HG02642 (cell line): ENCODE data around the gene UBASH3A.

Experiments
- ATAC-seq: cut with Tn5 transposase; IDR thresholded peaks from one replicate; pipeline ENCODE4 v1.9.1; 2021; ENCODE audit warnings: mild to moderate bottlenecking; ENCODE audit not compliant: unreplicated experiment, poor library complexity

UBASH3A gene

GRCh38 chr21:42476388-42477331 lies 73.0 kb downstream of the UBASH3A start:
- no peak for ATAC-seq

- ATAC-seq: no peak
Measured at GRCh38 chr21:42478504-42478903, 74.8 kb downstream of the UBASH3A start.

DNA sequence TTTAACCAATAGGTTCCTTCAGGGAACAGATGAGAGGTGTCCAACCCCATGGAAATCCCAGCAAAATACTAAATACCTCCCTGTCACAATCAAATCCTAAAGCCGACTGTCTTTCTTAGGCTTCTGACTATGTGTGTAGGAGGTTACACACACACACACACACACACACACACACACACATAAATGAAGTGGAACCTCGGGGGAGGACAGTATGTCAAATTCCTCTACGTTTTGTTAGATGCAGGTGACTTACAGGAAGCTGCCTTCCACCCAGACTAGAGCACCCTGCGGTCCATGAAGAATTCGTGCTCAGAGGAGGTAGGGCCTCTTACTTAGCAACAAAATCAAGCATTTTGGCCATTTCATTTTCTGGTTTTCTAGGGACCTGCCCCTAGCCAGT lies 75.9 kb downstream of the UBASH3A start:
- ATAC-seq: no peak

DNA sequence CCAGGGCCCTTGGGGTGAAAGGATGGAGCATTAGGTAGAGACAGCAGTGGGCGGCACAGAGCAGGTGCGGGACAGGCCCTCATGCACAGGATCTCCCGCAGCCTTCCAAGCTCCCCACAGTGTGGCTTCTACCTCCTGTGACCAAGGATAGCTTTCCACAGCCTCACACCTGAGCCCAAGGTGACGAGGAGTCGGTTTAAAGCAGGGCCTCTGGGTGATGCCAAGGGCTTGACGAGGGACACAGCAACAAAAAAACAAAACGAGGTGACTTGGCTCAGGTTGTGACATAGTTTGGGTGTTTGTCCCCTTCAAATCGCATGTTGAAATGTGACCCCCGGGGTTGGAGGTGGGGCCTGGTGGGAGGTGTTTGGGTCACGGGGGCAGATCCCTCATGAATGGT lies 77.0 kb downstream of the UBASH3A start:
- ATAC-seq: no peak

DNA sequence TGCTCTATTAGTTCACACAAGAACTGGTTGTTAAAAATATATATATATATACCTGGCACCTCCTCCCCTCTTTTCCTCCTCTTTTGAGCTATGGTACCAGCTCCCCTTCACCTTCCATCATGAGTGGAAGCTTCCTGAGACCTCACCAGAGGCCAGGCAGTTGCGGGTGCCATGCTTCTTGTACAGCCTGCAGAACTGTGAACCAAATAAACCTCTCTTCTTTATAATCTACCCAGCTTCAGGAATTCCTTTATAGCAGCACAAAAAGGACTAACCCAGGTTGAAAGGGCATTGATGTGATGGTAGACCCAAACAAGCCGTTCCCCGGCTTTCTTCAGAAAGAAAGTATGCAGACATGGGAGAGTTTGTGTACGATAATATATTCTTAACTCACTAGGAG lies 77.5 kb downstream of the UBASH3A start:
- no peak for ATAC-seq

DNA sequence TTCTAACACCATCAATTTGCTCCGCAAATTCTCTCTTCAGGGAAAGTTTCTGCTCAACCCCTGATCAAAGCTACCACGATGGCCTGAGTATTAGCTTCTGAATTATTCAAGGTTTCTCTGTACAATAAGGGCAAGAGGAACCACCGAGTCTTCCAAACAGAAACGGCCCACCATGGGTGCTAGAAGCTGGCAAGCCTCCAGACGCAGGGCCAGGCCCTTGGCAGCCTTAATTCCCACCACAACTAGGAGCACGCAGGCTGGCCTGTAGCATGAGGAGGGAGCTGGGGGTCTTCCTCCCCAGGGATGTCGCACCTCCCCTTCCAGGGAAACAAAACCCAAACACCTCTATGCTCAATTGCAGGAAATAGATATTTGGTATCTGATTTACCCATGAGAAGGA lies 81.3 kb downstream of the UBASH3A start:
- no peak for ATAC-seq

DNA sequence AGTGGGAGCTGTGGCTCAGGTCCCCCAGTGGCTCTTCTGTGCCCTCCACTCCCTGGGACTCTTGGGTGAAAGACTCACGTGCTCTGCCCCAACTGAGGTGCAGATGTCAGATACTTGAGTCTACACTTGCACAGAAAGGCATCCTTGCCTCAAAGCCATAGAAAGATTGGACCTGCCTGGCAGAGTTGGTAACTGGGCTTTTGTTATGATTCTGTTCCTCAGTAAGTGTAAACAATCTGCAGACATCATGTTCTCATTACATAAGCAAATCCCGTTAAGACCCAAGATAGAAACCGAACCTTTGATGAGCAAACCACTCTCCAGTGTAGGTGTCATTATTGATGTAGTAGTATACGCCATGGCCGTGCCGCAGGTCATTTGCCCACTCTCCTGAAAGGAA lies 82.4 kb downstream of the UBASH3A start:
- no peak for ATAC-seq

DNA sequence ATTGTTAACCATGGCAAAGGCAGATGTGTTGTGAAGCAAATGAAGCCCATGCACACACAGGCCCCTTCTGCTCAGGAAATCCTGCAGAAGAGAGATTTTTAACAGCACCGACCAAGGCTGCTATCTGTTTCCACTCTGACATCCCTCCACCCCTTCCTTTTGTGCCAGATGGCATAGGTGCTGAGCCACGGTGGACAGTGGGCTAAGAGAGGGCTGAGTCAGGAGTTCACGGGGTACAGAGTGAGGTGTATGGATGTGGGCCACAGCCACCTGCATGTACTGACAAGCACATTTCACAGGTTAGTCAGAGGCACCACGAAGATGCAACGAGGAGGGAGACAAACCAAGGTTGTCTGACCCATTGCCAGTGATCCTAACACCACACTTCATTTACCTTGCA lies 82.8 kb downstream of the UBASH3A start:
- ATAC-seq: no peak

DNA sequence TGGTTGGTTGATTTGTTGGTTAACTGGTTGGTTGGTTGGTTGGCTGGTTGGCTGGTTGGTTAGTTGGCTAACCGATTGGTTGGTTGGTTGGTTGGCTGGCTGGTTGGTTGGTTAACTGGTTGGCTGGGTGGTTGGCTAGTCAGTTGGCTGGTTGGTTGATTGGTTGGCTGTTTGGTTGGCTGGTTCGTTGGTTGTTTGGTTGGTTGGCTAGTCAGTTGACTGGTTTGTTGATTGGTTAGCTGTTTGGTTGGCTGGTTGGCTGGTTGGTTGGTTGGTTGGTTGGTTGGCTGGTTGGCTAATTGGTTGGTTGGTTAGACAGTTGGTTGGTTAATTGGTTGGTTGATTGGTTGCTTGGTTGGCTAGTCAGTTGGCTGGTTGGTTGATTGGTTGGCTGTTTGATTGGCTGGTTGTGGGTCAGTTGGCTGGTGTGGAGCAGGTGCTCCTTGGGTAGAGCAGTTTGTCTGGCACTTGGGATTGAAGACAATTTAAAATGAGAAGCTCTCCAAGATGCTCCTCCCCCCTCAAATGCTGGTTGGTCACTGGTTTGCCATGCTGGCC lies 85.4 kb downstream of the UBASH3A start:
- ATAC-seq: no peak

GRCh38 chr21:42489991-42490390 lies 86.3 kb downstream of the UBASH3A start:
- no peak for ATAC-seq

DNA sequence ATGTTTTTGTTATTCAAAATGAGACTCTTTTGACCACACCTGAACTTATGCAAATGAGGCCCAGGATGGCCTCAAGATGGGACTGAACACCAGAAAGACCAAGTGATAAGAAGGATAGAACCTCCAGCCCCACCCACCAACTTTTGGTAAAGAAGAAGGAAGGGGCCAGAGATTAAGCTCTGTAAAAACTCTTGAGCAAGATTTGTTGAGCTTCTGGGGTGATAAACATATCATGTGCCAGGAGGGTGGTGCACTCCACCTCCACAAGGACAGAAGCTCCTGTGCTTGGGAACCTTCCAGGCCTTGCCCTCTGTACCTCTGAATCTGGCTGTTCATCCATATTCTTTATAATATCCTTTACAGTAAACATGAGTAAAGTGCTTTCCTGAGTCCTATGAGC lies 87.0 kb downstream of the UBASH3A start:
- no peak for ATAC-seq

- ATAC-seq: no peak
Measured at GRCh38 chr21:42491328-42491727, 87.6 kb downstream of the UBASH3A start.

DNA sequence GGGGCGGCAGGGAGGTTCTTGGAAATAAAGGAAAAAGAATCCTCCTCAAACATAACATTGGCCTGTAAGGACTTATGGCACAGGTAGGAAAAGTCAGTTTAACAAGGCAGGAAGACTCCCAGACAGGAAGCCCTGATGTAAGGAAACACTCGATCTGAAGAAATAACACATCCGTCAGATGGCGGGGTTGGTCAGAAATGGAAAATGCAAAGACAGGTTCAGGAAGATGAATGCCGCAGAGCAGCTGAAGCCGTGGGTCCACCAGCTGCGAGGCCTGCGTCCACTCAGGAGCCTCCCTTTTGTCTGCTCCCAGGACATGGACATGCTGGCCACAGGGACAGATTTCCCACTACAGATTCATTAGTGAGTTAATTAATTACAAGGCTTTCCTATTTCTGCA lies 88.5 kb downstream of the UBASH3A start:
- no peak for ATAC-seq

DNA sequence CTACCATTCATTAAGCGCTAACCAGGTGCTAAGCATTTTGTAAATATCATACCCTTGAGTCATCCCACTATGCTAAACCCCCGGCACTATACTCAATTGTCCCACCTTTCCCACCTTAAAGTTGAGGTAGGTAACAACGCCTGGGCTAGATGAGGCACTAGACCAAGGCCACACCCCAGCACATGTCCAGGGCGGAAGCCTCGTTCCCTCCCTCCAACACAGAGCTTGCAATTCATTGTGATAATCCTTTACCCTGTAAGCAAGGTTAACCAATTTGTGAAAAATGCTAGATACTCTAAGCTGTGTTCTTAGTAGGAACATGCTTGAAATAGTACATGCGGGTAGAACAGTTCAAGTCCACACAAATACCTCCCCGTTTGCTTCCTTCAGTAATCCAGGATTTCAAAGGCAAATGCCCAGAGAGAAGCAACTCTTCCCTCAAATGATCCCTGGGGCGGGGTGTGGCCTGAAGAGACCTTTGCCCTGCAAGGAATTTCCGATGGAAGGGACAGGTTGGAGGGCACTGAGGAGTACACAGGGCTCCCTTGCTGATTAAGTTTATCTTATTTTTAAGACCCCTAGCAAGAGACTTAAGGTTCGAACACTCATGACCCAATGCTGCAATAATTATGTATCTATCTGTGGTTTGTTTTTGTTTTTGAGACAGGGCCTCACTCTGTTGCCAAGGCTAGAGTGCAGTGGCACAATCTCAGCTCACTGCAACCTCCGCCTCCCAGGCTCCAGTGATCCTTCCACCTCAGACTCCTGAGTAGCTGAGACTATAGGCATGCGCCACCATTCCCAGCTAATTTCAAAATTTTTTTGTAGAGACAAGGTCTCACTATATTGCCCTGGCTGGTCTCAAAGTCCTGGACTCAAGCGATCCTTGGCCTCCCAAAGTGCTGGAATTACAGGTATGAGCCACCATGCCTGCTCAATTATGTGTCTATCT lies 89.7 kb downstream of the UBASH3A start:
- no peak for ATAC-seq

GRCh38 chr21:42495027-42495426 lies 91.3 kb downstream of the UBASH3A start:
- no peak for ATAC-seq

DNA sequence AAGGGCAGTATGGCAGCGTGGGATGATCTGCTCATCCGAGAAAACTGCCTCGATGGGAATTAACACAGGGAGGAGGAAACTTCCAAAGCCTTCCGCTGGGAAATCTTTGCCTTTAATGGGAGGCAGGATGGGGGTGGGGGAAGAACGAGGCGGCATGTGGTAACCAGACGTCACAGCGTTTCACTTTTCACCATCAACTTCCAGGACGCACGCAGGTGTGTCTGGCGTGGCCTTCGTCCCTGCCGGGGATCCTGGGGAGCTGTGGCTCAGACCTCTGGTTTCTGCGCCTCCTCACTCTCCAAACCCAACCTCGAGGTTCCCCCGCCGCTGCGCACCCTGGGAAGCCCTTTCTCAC lies 92.0 kb downstream of the UBASH3A start:
- ATAC-seq: peak; percentile 11

GRCh38 chr21:42496120-42496838 lies 92.6 kb downstream of the UBASH3A start, which contains the start of gene RSPH1:
Gene RSPH1, minus strand, starts transcription at chr21:42496224. Its CDS starts 38 bp downstream, at chr21:42496186.
- peak; percentile 99 for ATAC-seq

- ATAC-seq: peak; percentile 0
Measured at GRCh38 chr21:42496839-42497202, 93.1 kb downstream of the UBASH3A start.
